Esophagus squamous epithelium (tissue), 5 donors: ENCODE results near the gene TRIM40. TPM values are rescaled to one million over a fixed set of nuclear protein-coding genes. Genes with fewer than 3 reads are reported as not detected.

Experiments
- DNase-seq: peaks from one replicate; lab custom pipeline; 2025; lab: John Stamatoyannopoulos, UW
- H3K27ac ChIP-seq, 4 donors: fragments of 200-600 bp; sonication (generic); one replicate each; pipeline ENCODE4 v1.5.1; 2016 to 2019; ENCODE audit warnings: mild to moderate bottlenecking in 1 of 4
- H3K27me3 ChIP-seq, 4 donors: fragments of 200-600 bp; sonication (generic); 1 replicate in 3 of 4; 2 replicates in 1 of 4; pipeline versions ENCODE4 v1.5.1 to v1.6.0; 2017 to 2021; ENCODE audit warnings: antibody characterized with exemption in 1 of 4
- H3K36me3 ChIP-seq, 3 donors: fragments of 200-600 bp; sonication (generic); one replicate each; pipeline ENCODE4 v1.5.1; 2016 to 2019
- H3K4me1 ChIP-seq, 3 donors: fragments of 200-600 bp; sonication (generic); one replicate each; pipeline ENCODE4 v1.5.1; 2017 to 2019
- H3K4me3 ChIP-seq, 4 donors: fragments of 200-600 bp; sonication (generic); 1 replicate in 3 of 4; 2 replicates in 1 of 4; pipeline ENCODE4 v1.5.1; 2016 to 2019; ENCODE audit warnings: mild to moderate bottlenecking in 2 of 4, moderate library complexity in 1 of 4
- H3K9me3 ChIP-seq, 3 donors: fragments of 200-600 bp; sonication (generic); one replicate each; pipeline ENCODE4 v1.5.1; 2016 to 2019
- POLR2A ChIP-seq, 4 donors: fragments of 450-650 bp; IDR thresholded peaks; one replicate each; pipeline ENCODE4 v1.6.1; 2017; ENCODE audit warnings: antibody characterized with exemption in 4 of 4, mild to moderate bottlenecking in 4 of 4, moderate library complexity in 3 of 4
- WGBS, 2 donors: methylation state at CpG; one replicate each; pipeline ENCODE4 v1.1.5; 2018; 5-methylcytosine and 5-hydroxymethylcytosine counted together
- intact Hi-C: fragments of 100-400 bp; cut with DNase I; formaldehyde crosslinking; loops from one replicate; pipeline ENCODE4 v1.15.0; 2022
- total RNA-seq, 4 donors: library from RNA; depleted of rRNA; stranded (reverse); fragments of >200 nt; gene quantifications; one replicate each; pipeline ENCODE4 v1.1.0, GENCODE V29; 2016
- TF ChIP-seq, protein P1 (sequence below), 6 experiments: fragments of 450-650 bp in 4 of 6; fragments of 200-600 bp in 2 of 6; sonication (generic) in 2 of 6; IDR thresholded peaks; one replicate each; pipeline ENCODE4 v1.5.1; 2016 to 2019; ENCODE audit warnings: antibody characterized with exemption in 6 of 6, mild to moderate bottlenecking in 4 of 6, moderate library complexity in 4 of 6
- donor health status: DM: yes; HTN: yes; CAD: no.

The TRIM40 gene
- total RNA-seq, 4 donors from 2014 or later: not detected

DNA sequence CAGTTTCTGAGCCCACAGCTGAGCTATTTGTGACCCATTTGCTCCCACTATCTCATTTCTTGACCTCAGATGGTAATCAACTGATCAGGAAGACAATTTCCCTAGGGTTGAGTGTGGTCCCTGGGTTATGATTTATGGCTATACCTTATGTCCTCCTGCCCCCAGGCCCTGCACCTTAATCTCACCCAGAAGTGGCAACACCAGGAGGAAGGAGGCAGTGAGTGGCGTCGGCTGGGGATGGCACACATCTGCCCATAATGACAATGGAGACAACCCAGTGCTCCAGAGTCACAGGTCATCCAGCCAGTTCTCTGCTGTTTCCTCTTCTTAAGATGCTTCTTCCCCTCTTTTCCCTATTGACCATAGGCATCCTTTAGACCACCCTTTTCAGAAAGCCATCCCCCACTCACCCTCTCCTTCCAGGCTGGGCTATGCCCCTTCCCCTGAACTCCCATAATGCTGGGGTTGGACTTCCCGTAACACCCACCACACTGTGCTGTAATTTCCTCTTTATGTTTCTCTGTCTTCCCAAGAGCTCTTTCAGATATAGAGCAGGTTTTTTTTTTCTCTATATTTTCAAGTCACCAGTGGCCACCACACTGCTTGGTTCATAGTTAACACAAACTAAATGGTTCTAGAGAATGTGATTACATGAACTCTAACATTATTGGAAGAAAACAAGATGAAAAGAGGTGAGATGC, 17.1 kb downstream of the TRIM40 start:
- Histone ChIP-seq H3K4me1 (peaks cover 0 to 23% (median 6%) of the 10 kb centered on the region in 3 donors), H3K4me3 (no peak overlapping the region), H3K27ac (no peak overlapping the region), H3K36me3 (no peaks in the 10 kb centered on the region), H3K9me3 (no peaks in the 10 kb centered on the region), H3K27me3 (peaks cover 0 to 44% (median 0%) of the 10 kb centered on the region in 4 donors)
- WGBS, 2 donors: 87 to 93% methylated on average over 2 to 3 of the region's 3 CpGs
- intact Hi-C loops: no loop called here
- TF ChIP-seq POLR2A (IDR thresholded peaks at IDR 0.05): no peak
- TF ChIP-seq, protein P1, sequence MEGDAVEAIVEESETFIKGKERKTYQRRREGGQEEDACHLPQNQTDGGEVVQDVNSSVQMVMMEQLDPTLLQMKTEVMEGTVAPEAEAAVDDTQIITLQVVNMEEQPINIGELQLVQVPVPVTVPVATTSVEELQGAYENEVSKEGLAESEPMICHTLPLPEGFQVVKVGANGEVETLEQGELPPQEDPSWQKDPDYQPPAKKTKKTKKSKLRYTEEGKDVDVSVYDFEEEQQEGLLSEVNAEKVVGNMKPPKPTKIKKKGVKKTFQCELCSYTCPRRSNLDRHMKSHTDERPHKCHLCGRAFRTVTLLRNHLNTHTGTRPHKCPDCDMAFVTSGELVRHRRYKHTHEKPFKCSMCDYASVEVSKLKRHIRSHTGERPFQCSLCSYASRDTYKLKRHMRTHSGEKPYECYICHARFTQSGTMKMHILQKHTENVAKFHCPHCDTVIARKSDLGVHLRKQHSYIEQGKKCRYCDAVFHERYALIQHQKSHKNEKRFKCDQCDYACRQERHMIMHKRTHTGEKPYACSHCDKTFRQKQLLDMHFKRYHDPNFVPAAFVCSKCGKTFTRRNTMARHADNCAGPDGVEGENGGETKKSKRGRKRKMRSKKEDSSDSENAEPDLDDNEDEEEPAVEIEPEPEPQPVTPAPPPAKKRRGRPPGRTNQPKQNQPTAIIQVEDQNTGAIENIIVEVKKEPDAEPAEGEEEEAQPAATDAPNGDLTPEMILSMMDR (IDR thresholded peaks at IDR 0.05): no peak
- no peak for DNase-seq

DNA sequence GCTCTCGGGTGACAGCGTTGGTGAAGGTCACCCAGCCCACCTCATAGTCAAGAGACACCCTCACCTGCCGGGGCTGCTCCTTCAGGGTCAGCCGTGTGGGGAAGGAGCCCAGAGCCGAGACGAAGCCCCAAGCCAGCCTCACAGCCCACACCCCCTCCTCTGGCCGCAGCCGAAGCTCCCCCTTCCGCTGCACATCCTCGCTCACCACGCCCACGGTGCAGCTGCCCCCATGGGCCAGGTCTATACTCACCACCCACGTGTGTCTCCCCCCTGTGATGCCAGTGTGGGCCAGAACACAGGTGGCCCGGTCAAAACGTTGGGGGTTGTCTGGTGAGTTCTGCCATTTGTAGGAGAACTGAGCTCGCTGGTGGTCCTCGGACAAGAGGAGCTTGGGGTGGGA, 18.1 kb downstream of the TRIM40 start:
- intact Hi-C loops: no loop called here
- no peak for DNase-seq
- Histone ChIP-seq H3K27me3 (peaks cover 0 to 48% (median 0%) of the 10 kb centered on the region in 4 donors), H3K4me1 (peaks cover 0 to 23% (median 6%) of the 10 kb centered on the region in 3 donors), H3K27ac (no peak overlapping the region), H3K4me3 (no peak overlapping the region), H3K36me3 (no peaks in the 10 kb centered on the region), H3K9me3 (no peaks in the 10 kb centered on the region)
- TF ChIP-seq, protein P1 (IDR thresholded peaks at IDR 0.05): no peak
- no peak for TF ChIP-seq POLR2A (IDR thresholded peaks at IDR 0.05)
- WGBS, 2 donors: 83 to 88% methylated on average over 8 to 14 of the region's 17 CpGs

DNA sequence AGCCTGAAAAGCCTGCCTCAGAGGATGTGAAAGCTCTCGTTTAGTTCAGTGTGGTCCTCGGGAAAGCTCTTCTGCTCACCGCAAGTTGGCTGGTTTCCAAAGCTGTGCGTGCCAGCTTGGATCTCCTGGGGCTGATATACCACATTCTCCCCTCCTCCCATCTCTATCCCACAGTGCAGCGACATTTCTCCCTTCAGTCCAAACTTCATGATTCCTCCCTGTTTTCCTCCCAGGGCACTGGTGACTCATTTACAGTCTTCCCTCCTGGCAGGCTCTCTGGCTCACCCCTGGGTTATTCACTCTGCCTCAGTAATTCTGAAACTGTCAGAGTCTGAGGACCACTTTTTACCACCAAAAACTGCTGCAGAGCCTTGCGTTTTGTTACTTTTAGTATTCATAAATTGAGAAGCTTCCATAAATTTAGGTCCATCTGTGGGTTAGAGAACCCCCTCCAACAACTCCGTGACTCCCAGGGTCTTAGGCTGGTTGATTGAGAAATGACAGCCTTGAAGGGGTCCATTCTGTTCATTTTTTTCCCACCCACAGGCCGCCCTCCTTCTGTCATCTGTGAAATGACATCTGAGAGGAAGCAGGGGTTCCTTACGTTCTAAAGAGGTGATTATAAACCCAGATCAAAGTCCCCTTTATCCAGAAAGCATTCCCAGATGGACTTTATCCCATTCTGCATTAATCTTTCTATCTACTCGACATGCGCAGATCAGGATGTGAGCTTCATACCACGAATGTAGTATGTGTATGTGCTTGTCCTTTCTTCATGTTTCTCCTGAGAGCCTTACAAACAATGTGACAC, 19.0 kb downstream of the TRIM40 start:
- no peak overlapping the region for H3K4me3 ChIP-seq
- H3K27me3 ChIP-seq: peaks cover 0 to 53% (median 0%) of the 10 kb centered on the region in 4 donors
- H3K27ac ChIP-seq: no peak overlapping the region
- H3K9me3 ChIP-seq: no peaks in the 10 kb centered on the region
- H3K36me3 ChIP-seq: no peaks in the 10 kb centered on the region
- peaks cover 0 to 23% (median 6%) of the 10 kb centered on the region in 3 donors for H3K4me1 ChIP-seq
- 41 to 49% methylated on average over 12 of the region's 12 CpGs for WGBS, 2 donors
- no peak for TF ChIP-seq POLR2A (IDR thresholded peaks at IDR 0.05)
- TF ChIP-seq, protein P1 (IDR thresholded peaks at IDR 0.05): no peak
- intact Hi-C loops: no loop called here
- no peak for DNase-seq

DNA sequence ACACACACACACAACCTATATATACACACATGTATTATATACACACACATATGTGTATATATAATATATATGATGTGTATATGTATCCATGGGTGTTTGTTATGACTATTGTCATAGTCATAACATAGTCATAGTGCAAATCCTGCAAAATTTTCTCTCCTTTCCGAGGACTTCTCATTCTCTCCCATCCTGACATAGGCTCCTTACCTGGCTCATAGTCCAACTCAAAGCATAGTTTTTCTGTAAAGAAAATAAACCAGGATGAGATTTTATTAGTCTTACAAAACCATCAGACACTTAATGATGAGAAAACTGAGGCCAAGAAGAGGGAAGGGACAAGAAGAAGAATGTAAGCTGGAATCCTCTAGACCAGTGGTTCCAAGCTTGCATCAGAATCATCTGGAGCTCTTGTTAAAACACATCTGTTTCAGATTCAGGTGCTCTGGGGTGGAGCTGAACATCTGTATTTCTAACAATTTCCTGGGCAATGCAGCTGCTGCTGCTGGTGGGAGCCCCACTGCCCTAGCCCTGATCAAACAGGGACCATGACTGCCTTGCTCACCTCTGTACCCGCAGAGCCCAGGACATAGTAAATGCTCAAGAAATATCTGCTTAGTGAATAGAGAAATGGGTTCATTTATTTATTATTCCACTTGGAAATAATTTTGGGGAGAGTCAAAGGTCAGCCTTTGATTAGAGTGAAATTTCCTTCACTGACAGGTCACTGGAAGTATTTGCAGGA, 19.8 kb downstream of the TRIM40 start:
- peaks cover 0 to 23% (median 6%) of the 10 kb centered on the region in 3 donors for H3K4me1 ChIP-seq
- intact Hi-C loops: no loop called here
- H3K27me3 ChIP-seq: peaks cover 0 to 50% (median 0%) of the 10 kb centered on the region in 4 donors
- no peaks in the 10 kb centered on the region for H3K9me3 ChIP-seq
- DNase-seq: no peak
- whole genome bisulfite sequencing, 2 donors: 63 to 72% methylated on average over 1 to 2 of the region's 2 CpGs
- no peak overlapping the region for H3K4me3 ChIP-seq
- H3K27ac ChIP-seq: no peak overlapping the region
- TF ChIP-seq POLR2A (IDR thresholded peaks at IDR 0.05): no peak
- TF ChIP-seq, protein P1 (IDR thresholded peaks at IDR 0.05): no peak
- H3K36me3 ChIP-seq: no peaks in the 10 kb centered on the region
